GM23338 (cell line): ENCODE data around the gene HACD2. TPM values are rescaled to one million over a fixed set of nuclear protein-coding genes. Genes with fewer than 3 reads are reported as not detected.

ENCODE experiments used
- ATAC-seq: fragments of 200-7000 bp; cut with Tn5 transposase; 3 replicates; pipeline ENCODE4 v1.9.1; 2020
- DNase-seq: peaks from one replicate; pipeline ENCODE4 v3.0.0-alpha.2; 2015; ENCODE audit warnings: low spot score
- H2AFZ ChIP-seq: fragments of 200-600 bp; sonication (generic); 2 replicates; pipeline ENCODE4 v1.8.0; 2016; ENCODE audit warnings: antibody characterized with exemption, mild to moderate bottlenecking, moderate library complexity
- H3F3A ChIP-seq: fragments of 200-600 bp; sonication (generic); replicated peaks from 2 replicates; pipeline ENCODE4 v1.8.0; 2017; ENCODE audit warnings: antibody characterized with exemption, mixed run types, low read depth
- H3K27ac ChIP-seq: fragments of 200-600 bp; sonication (generic); 2 replicates; pipeline ENCODE4 v1.6.1; 2016; ENCODE audit warnings: low read depth
- H3K27me3 ChIP-seq: fragments of 200-600 bp; sonication (generic); 2 replicates; pipeline ENCODE4 v1.8.0; 2016; ENCODE audit warnings: mild to moderate bottlenecking, mixed run types, moderate library complexity; ENCODE audit not compliant: insufficient read depth
- H3K36me3 ChIP-seq: fragments of 200-600 bp; sonication (generic); 2 replicates; pipeline ENCODE4 v1.8.0; 2016; ENCODE audit warnings: mild to moderate bottlenecking; ENCODE audit not compliant: insufficient read depth
- H3K4me1 ChIP-seq: fragments of 200-600 bp; sonication (generic); 2 replicates; pipeline ENCODE4 v1.8.0; 2016; ENCODE audit warnings: mild to moderate bottlenecking, moderate library complexity; ENCODE audit not compliant: insufficient read depth
- H3K4me2 ChIP-seq: fragments of 200-600 bp; sonication (generic); 2 replicates; pipeline ENCODE4 v1.7.1; 2017; ENCODE audit warnings: mixed run types
- H3K4me3 ChIP-seq: fragments of 200-600 bp; sonication (generic); 2 replicates; pipeline ENCODE4 v1.6.1; 2016; ENCODE audit warnings: mixed run types
- H3K79me2 ChIP-seq: fragments of 200-600 bp; sonication (generic); replicated peaks from 2 replicates; pipeline ENCODE4 v1.8.0; 2017; ENCODE audit warnings: mild to moderate bottlenecking; ENCODE audit not compliant: insufficient read depth
- H3K9me2 ChIP-seq: fragments of 200-600 bp; sonication (generic); 2 replicates; pipeline ENCODE4 v1.8.0; 2017; ENCODE audit not compliant: insufficient read depth
- H4K20me1 ChIP-seq: fragments of 200-600 bp; sonication (generic); replicated peaks from 2 replicates; pipeline ENCODE4 v1.8.0; 2017; ENCODE audit warnings: mild to moderate bottlenecking; ENCODE audit not compliant: insufficient read depth
- H3K27ac Mint-ChIP-seq: 2 replicates; pipeline ENCODE4 v1.8.0; 2020; ENCODE audit warnings: inconsistent platforms, mild to moderate bottlenecking, moderate library complexity, mixed read lengths
- H3K27me3 Mint-ChIP-seq: 3 replicates; pipeline ENCODE4 v1.8.0; 2022; ENCODE audit warnings: low read depth, mild to moderate bottlenecking, moderate library complexity, mixed read lengths, inconsistent platforms; ENCODE audit not compliant: insufficient read depth, poor library complexity
- H3K36me3 Mint-ChIP-seq: 3 replicates; pipeline ENCODE4 v1.8.0; 2021; ENCODE audit warnings: low read depth, mild to moderate bottlenecking, inconsistent platforms, moderate library complexity, mixed read lengths
- H3K4me1 Mint-ChIP-seq: 3 replicates; pipeline ENCODE4 v1.8.0; 2020; ENCODE audit warnings: mild to moderate bottlenecking, inconsistent platforms, mixed read lengths
- H3K4me3 Mint-ChIP-seq: 3 replicates; pipeline ENCODE4 v1.8.0; 2021; ENCODE audit warnings: moderate library complexity, mild to moderate bottlenecking, inconsistent platforms, mixed read lengths
- H3K9me3 Mint-ChIP-seq: 3 replicates; pipeline ENCODE4 v1.8.0; 2020; ENCODE audit warnings: moderate library complexity, mild to moderate bottlenecking, inconsistent platforms, mixed read lengths
- CREB1 ChIP-seq: fragments of 250-450 bp; sonication (Bioruptor Pico); IDR thresholded peaks from 2 replicates; pipeline ENCODE4 v1.5.0; 2020; ENCODE audit warnings: low read depth, mild to moderate bottlenecking, moderate library complexity
- EZH2 ChIP-seq: fragments of 200-600 bp; sonication (generic); IDR thresholded peaks from one replicate; pipeline ENCODE4 v1.8.0; 2017; ENCODE audit warnings: antibody characterized with exemption, mild to moderate bottlenecking, low read depth; ENCODE audit not compliant: unreplicated experiment
- EZH2phosphoT487 ChIP-seq: fragments of 200-600 bp; sonication (generic); IDR thresholded peaks from one replicate; pipeline ENCODE4 v1.8.1; 2018; ENCODE audit warnings: antibody characterized with exemption; ENCODE audit not compliant: unreplicated experiment
- JUNB ChIP-seq: IDR thresholded peaks from one replicate; pipeline ENCODE4 v1.6.1; 2016; ENCODE audit warnings: antibody characterized with exemption; ENCODE audit not compliant: unreplicated experiment
- NANOG ChIP-seq: IDR thresholded peaks from 2 replicates; pipeline ENCODE4 v1.6.1; 2016; ENCODE audit warnings: antibody characterized with exemption, borderline replicate concordance
- POLR2AphosphoS5 ChIP-seq: IDR thresholded peaks from 2 replicates; pipeline ENCODE4 v1.6.1; 2016; ENCODE audit warnings: antibody characterized with exemption, low read depth
- STAT1 ChIP-seq: IDR thresholded peaks from one replicate; pipeline ENCODE4 v1.6.1; 2016; ENCODE audit warnings: antibody characterized with exemption; ENCODE audit not compliant: unreplicated experiment
- ZNF114 ChIP-seq: fragments of 250-450 bp; sonication (Bioruptor Pico); IDR thresholded peaks from 2 replicates; pipeline ENCODE4 v1.5.0; 2020; ENCODE audit warnings: mild to moderate bottlenecking, moderate library complexity
- ZNF331 ChIP-seq: fragments of 250-450 bp; sonication (Bioruptor Pico); IDR thresholded peaks from 2 replicates; pipeline ENCODE4 v1.5.0; 2020; ENCODE audit warnings: low read depth, mild to moderate bottlenecking, moderate library complexity
- polyA plus RNA-seq: library from polyadenylated mRNA; unstranded; fragments of >200 nt; fragmentation: Nextera tagmentation; extraction: Ambion mirVana; gene quantifications from 2 replicates; pipeline ENCODE4 v1.2.1, GENCODE V29; 2016
- total RNA-seq: library from RNA; depleted of rRNA; stranded (reverse); fragments of >200 nt; shearing (Covaris generic); gene quantifications from 2 replicates; pipeline ENCODE4 v1.2.3, GENCODE V29; 2014
- TF ChIP-seq, protein P1 (sequence below): IDR thresholded peaks from 2 replicates; pipeline ENCODE4 v1.6.1; 2016; ENCODE audit warnings: antibody characterized with exemption
- TF ChIP-seq, protein P2 (sequence below): IDR thresholded peaks from one replicate; pipeline ENCODE4 v1.6.1; 2018; ENCODE audit warnings: antibody characterized with exemption; ENCODE audit not compliant: unreplicated experiment
- TF ChIP-seq, protein P3 (sequence below), 2 experiments: fragments of 200-600 bp in 1 of 2; sonication (generic) in 1 of 2; conservative IDR thresholded peaks; 2 replicates each; pipeline versions ENCODE4 v1.5.1 to v1.6.1; 2016 to 2017; ENCODE audit warnings: antibody characterized with exemption in 2 of 2, low read depth in 2 of 2, mild to moderate bottlenecking in 2 of 2, moderate library complexity in 1 of 2
- TF ChIP-seq, protein P4 (sequence below): fragments of 250-450 bp; sonication (Bioruptor Pico); IDR thresholded peaks from 2 replicates; pipeline ENCODE4 v1.5.0; 2020; ENCODE audit warnings: mild to moderate bottlenecking, moderate library complexity

Gene HACD2
- total and polyA plus RNA-seq, 2 experiments from 2014 or later: 13.4 to 31.5 TPM

DNA sequence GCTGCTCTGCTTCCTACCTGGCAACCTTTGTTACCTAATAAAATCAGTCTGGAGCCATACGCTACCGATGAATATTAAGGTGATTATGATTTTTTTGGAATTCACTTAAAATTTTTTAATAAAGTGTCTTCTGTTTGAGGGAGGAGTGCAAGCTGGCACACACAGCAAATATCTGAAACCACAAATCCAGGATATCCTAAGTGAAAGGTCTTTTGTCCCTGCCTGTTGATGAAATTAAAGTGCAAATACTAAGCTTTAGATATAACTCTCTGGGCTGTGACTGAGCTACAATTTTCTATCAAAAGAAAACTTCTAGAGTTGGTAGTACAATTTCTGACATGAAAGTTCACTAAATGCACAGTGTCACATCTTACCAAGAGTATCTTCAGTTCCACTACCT, 23.7 kb downstream of the HACD2 start:
- Mint-ChIP-seq H3K4me3 (no peak overlapping the region), H3K4me1 (peaks cover 5% of the 10 kb centered on the region), H3K36me3 (peaks cover 19% of the 10 kb centered on the region), H3K27me3 (no peaks in the 10 kb centered on the region), H3K27ac (no peak overlapping the region), H3K9me3 (peaks cover 13% of the 10 kb centered on the region)
- TF ChIP-seq STAT1 (no peak), POLR2AphosphoS5 (no peak), CREB1 (CRISPR knock-in tag) (no peak), EZH2 (no peak), EZH2phosphoT487 (no peak), ZNF331 (CRISPR knock-in tag) (no peak), ZNF114 (CRISPR knock-in tag) (no peak), JUNB (no peak), NANOG (no peak)
- TF ChIP-seq, protein P1, sequence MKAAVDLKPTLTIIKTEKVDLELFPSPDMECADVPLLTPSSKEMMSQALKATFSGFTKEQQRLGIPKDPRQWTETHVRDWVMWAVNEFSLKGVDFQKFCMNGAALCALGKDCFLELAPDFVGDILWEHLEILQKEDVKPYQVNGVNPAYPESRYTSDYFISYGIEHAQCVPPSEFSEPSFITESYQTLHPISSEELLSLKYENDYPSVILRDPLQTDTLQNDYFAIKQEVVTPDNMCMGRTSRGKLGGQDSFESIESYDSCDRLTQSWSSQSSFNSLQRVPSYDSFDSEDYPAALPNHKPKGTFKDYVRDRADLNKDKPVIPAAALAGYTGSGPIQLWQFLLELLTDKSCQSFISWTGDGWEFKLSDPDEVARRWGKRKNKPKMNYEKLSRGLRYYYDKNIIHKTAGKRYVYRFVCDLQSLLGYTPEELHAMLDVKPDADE: no peak
- TF ChIP-seq, protein P2, sequence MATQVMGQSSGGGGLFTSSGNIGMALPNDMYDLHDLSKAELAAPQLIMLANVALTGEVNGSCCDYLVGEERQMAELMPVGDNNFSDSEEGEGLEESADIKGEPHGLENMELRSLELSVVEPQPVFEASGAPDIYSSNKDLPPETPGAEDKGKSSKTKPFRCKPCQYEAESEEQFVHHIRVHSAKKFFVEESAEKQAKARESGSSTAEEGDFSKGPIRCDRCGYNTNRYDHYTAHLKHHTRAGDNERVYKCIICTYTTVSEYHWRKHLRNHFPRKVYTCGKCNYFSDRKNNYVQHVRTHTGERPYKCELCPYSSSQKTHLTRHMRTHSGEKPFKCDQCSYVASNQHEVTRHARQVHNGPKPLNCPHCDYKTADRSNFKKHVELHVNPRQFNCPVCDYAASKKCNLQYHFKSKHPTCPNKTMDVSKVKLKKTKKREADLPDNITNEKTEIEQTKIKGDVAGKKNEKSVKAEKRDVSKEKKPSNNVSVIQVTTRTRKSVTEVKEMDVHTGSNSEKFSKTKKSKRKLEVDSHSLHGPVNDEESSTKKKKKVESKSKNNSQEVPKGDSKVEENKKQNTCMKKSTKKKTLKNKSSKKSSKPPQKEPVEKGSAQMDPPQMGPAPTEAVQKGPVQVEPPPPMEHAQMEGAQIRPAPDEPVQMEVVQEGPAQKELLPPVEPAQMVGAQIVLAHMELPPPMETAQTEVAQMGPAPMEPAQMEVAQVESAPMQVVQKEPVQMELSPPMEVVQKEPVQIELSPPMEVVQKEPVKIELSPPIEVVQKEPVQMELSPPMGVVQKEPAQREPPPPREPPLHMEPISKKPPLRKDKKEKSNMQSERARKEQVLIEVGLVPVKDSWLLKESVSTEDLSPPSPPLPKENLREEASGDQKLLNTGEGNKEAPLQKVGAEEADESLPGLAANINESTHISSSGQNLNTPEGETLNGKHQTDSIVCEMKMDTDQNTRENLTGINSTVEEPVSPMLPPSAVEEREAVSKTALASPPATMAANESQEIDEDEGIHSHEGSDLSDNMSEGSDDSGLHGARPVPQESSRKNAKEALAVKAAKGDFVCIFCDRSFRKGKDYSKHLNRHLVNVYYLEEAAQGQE: no peak
- TF ChIP-seq, protein P3, sequence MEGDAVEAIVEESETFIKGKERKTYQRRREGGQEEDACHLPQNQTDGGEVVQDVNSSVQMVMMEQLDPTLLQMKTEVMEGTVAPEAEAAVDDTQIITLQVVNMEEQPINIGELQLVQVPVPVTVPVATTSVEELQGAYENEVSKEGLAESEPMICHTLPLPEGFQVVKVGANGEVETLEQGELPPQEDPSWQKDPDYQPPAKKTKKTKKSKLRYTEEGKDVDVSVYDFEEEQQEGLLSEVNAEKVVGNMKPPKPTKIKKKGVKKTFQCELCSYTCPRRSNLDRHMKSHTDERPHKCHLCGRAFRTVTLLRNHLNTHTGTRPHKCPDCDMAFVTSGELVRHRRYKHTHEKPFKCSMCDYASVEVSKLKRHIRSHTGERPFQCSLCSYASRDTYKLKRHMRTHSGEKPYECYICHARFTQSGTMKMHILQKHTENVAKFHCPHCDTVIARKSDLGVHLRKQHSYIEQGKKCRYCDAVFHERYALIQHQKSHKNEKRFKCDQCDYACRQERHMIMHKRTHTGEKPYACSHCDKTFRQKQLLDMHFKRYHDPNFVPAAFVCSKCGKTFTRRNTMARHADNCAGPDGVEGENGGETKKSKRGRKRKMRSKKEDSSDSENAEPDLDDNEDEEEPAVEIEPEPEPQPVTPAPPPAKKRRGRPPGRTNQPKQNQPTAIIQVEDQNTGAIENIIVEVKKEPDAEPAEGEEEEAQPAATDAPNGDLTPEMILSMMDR (conservative IDR thresholded peaks at IDR 0.05; ENCODE audit: low read depth in 2 of 2): no peak
- TF ChIP-seq, protein P4, sequence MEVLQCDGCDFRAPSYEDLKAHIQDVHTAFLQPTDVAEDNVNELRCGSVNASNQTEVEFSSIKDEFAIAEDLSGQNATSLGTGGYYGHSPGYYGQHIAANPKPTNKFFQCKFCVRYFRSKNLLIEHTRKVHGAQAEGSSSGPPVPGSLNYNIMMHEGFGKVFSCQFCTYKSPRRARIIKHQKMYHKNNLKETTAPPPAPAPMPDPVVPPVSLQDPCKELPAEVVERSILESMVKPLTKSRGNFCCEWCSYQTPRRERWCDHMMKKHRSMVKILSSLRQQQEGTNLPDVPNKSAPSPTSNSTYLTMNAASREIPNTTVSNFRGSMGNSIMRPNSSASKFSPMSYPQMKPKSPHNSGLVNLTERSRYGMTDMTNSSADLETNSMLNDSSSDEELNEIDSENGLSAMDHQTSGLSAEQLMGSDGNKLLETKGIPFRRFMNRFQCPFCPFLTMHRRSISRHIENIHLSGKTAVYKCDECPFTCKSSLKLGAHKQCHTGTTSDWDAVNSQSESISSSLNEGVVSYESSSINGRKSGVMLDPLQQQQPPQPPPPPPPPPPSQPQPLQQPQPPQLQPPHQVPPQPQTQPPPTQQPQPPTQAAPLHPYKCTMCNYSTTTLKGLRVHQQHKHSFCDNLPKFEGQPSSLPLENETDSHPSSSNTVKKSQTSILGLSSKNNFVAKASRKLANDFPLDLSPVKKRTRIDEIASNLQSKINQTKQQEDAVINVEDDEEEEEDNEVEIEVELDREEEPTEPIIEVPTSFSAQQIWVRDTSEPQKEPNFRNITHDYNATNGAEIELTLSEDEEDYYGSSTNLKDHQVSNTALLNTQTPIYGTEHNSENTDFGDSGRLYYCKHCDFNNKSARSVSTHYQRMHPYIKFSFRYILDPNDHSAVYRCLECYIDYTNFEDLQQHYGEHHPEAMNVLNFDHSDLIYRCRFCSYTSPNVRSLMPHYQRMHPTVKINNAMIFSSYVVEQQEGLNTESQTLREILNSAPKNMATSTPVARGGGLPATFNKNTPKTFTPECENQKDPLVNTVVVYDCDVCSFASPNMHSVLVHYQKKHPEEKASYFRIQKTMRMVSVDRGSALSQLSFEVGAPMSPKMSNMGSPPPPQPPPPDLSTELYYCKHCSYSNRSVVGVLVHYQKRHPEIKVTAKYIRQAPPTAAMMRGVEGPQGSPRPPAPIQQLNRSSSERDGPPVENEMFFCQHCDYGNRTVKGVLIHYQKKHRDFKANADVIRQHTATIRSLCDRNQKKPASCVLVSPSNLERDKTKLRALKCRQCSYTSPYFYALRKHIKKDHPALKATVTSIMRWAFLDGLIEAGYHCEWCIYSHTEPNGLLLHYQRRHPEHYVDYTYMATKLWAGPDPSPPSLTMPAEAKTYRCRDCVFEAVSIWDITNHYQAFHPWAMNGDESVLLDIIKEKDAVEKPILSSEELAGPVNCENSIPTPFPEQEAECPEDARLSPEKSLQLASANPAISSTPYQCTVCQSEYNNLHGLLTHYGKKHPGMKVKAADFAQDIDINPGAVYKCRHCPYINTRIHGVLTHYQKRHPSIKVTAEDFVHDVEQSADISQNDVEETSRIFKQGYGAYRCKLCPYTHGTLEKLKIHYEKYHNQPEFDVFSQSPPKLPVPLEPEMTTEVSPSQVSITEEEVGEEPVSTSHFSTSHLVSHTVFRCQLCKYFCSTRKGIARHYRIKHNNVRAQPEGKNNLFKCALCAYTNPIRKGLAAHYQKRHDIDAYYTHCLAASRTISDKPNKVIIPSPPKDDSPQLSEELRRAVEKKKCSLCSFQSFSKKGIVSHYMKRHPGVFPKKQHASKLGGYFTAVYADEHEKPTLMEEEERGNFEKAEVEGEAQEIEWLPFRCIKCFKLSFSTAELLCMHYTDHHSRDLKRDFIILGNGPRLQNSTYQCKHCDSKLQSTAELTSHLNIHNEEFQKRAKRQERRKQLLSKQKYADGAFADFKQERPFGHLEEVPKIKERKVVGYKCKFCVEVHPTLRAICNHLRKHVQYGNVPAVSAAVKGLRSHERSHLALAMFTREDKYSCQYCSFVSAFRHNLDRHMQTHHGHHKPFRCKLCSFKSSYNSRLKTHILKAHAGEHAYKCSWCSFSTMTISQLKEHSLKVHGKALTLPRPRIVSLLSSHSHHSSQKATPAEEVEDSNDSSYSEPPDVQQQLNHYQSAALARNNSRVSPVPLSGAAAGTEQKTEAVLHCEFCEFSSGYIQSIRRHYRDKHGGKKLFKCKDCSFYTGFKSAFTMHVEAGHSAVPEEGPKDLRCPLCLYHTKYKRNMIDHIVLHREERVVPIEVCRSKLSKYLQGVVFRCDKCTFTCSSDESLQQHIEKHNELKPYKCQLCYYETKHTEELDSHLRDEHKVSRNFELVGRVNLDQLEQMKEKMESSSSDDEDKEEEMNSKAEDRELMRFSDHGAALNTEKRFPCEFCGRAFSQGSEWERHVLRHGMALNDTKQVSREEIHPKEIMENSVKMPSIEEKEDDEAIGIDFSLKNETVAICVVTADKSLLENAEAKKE: no peak
- Histone ChIP-seq H3K4me3 (no peak overlapping the region), H3K4me1 (no peaks in the 10 kb centered on the region), H4K20me1 (peaks cover 3% of the 10 kb centered on the region), H3F3A (no peaks in the 10 kb centered on the region), H3K27me3 (no peaks in the 10 kb centered on the region), H2AFZ (no peak overlapping the region), H3K36me3 (no peaks in the 10 kb centered on the region), H3K4me2 (no peak overlapping the region), H3K27ac (no peak overlapping the region), H3K9me2 (no peaks in the 10 kb centered on the region), H3K79me2 (no peaks in the 10 kb centered on the region)
- ATAC-seq (no peak), DNase-seq (no peak)
